NCI-H2029 treated with DMSO at 0.1 percent for 48 hours (cell line): Measurements from ENCODE around the gene NHS.
"Not testable (repeated sequence)": the region's sequence is repeated elsewhere in the genome, so short reads cannot be mapped to it uniquely, and the experiment has no call there.

ENCODE experiments used
- DNase-seq: peaks from one replicate; lab custom pipeline; 2025; lab: John Stamatoyannopoulos, UW

The NHS gene

GRCh38 chrX:17549107-17549651 lies 174.2 kb downstream of the NHS start:
- no peak for DNase-seq

GRCh38 chrX:17550011-17550410 lies 175.0 kb downstream of the NHS start:
- no peak for DNase-seq

GRCh38 chrX:17552044-17552650 lies 177.1 kb downstream of the NHS start:
- no peak for DNase-seq

GRCh38 chrX:17553469-17553868 lies 178.5 kb downstream of the NHS start:
- DNase-seq = no peak

GRCh38 chrX:17553961-17554482 lies 179.0 kb downstream of the NHS start:
- no peak for DNase-seq

GRCh38 chrX:17554914-17555313 lies 179.9 kb downstream of the NHS start:
- DNase-seq = no peak

GRCh38 chrX:17555846-17556245 lies 180.8 kb downstream of the NHS start:
- no peak for DNase-seq

- no peak for DNase-seq
Measured at GRCh38 chrX:17559728-17560379, 184.9 kb downstream of the NHS start.

- DNase-seq = no peak
Measured at GRCh38 chrX:17560385-17560784, 185.4 kb downstream of the NHS start.

GRCh38 chrX:17563076-17563475 lies 188.1 kb downstream of the NHS start:
- no peak for DNase-seq

GRCh38 chrX:17563515-17563914 lies 188.5 kb downstream of the NHS start:
- no peak for DNase-seq

- DNase-seq = no peak
Measured at GRCh38 chrX:17564689-17565409, 189.8 kb downstream of the NHS start.

- no peak for DNase-seq
Measured at GRCh38 chrX:17566740-17567139, 191.7 kb downstream of the NHS start.

- DNase-seq = no peak
Measured at GRCh38 chrX:17567187-17567586, 192.2 kb downstream of the NHS start.

- no peak for DNase-seq
Measured at GRCh38 chrX:17567821-17568220, 192.8 kb downstream of the NHS start.

- DNase-seq = not testable (repeated sequence)
Measured at GRCh38 chrX:17568804-17569203, 193.8 kb downstream of the NHS start.

GRCh38 chrX:17579026-17579425 lies 204.0 kb downstream of the NHS start:
- no peak for DNase-seq

GRCh38 chrX:17580539-17581152 lies 205.6 kb downstream of the NHS start:
- no peak for DNase-seq

- DNase-seq = no peak
Measured at GRCh38 chrX:17581641-17582040, 206.6 kb downstream of the NHS start.

GRCh38 chrX:17584248-17584681 lies 209.3 kb downstream of the NHS start:
- no peak for DNase-seq

GRCh38 chrX:17585006-17585405 lies 210.0 kb downstream of the NHS start:
- DNase-seq = no peak

- DNase-seq = no peak
Measured at GRCh38 chrX:17587366-17587765, 212.4 kb downstream of the NHS start.
